ENCODE results near the gene PRMT2.
"Not testable (repeated sequence)": the region's sequence is repeated elsewhere in the genome, so short reads cannot be mapped to it uniquely, and the experiment has no call there.

Gene PRMT2

GRCh38 chr21:46618738-46619379 is 16.6 kb upstream of the PRMT2 start:
- DNase-seq: no peak

GRCh38 chr21:46619846-46620245 is 15.6 kb upstream of the PRMT2 start:
- DNase-seq: no peak

- DNase-seq: no peak
Observed at GRCh38 chr21:46620846-46621245, 14.6 kb upstream of the PRMT2 start.

- peak; percentile 42 for DNase-seq
Observed at GRCh38 chr21:46621457-46622182, 13.9 kb upstream of the PRMT2 start.

- peak; percentile 80 for DNase-seq
Observed at GRCh38 chr21:46622226-46622625, 13.2 kb upstream of the PRMT2 start.

GRCh38 chr21:46624050-46624449 is 11.4 kb upstream of the PRMT2 start:
- DNase-seq: no peak

GRCh38 chr21:46625759-46626158 is 9.7 kb upstream of the PRMT2 start:
- DNase-seq: no peak

GRCh38 chr21:46626536-46626935 is 8.9 kb upstream of the PRMT2 start:
- DNase-seq: no peak

GRCh38 chr21:46626975-46627501 is 8.4 kb upstream of the PRMT2 start:
- no peak for DNase-seq

- DNase-seq: no peak
Observed at GRCh38 chr21:46627726-46628125, 7.7 kb upstream of the PRMT2 start.

- no peak for DNase-seq
Observed at GRCh38 chr21:46628868-46629267, 6.6 kb upstream of the PRMT2 start.

GRCh38 chr21:46630915-46631314 is 4.6 kb upstream of the PRMT2 start:
- DNase-seq: not testable (repeated sequence)

GRCh38 chr21:46633566-46633965 is 1.9 kb upstream of the PRMT2 start:
- no peak for DNase-seq

GRCh38 chr21:46634427-46634826 is 1.0 kb upstream of the PRMT2 start:
- DNase-seq: no peak

- DNase-seq: peak; percentile 93
Observed at GRCh38 chr21:46634966-46635323, 529 bp upstream of the PRMT2 start.

GRCh38 chr21:46636181-46636512 is 673 bp downstream of the PRMT2 start:
- DNase-seq: no peak

- no peak for DNase-seq
Observed at GRCh38 chr21:46636550-46637285, 1.2 kb downstream of the PRMT2 start.

GRCh38 chr21:46637952-46638746 is 2.7 kb downstream of the PRMT2 start:
- no peak for DNase-seq

GRCh38 chr21:46639489-46640386 is 4.3 kb downstream of the PRMT2 start:
- DNase-seq: no peak

- no peak for DNase-seq
Observed at GRCh38 chr21:46641656-46642055, 6.2 kb downstream of the PRMT2 start.

- no peak for DNase-seq
Observed at GRCh38 chr21:46643379-46644177, 8.1 kb downstream of the PRMT2 start.

All from femur (tissue), 1 donor.